GM12878 (cell line): ENCODE measurements around the gene SEM1. TPM values are rescaled to one million over a fixed set of nuclear protein-coding genes. Genes with fewer than 3 reads are reported as not detected.
"Not testable (repeated sequence)": the region's sequence is repeated elsewhere in the genome, so short reads cannot be mapped to it uniquely, and the experiment has no call there.

Experiments
- ATAC-seq: fragments of 200-7000 bp; cut with Tn5 transposase; 3 replicates; pipeline ENCODE4 v1.9.1; 2020; ENCODE audit warnings: mild to moderate bottlenecking, moderate library complexity
- BruUV-seq: library from RNA; stranded (reverse); fragments of 400-500 nt; replicated peaks from 2 replicates; lab custom pipeline; 2021; lab: Mats Ljungman, UMichigan
- CTCF ChIA-PET: fragments of 300-600 bp; sonication (Branson Sonifier 250); formaldehyde crosslinking; extraction: SDS; loops from one replicate; lab custom pipeline; 2021; ENCODE audit warnings: inconsistent platforms; lab: Yijun Ruan, JAX
- POLR2A ChIA-PET: fragments of 350-600 bp; formaldehyde crosslinking; extraction: SDS; loops from one replicate; lab custom pipeline; 2021; ENCODE audit warnings: inconsistent platforms; lab: Charles Lee
- RAD21 ChIA-PET: fragments of 300-600 bp; sonication (Branson Sonifier 250); formaldehyde crosslinking; loops from one replicate; lab custom pipeline; 2023; ENCODE audit warnings: antibody characterized with exemption; ENCODE audit not compliant: unreplicated experiment; lab: Charles Lee
- SMC1A ChIA-PET: fragments of 300-600 bp; sonication (Branson Sonifier 250); formaldehyde crosslinking; loops from one replicate; lab custom pipeline; 2023; ENCODE audit not compliant: unreplicated experiment, uncharacterized antibody; lab: Charles Lee
- DNase-seq: peaks from one replicate; pipeline ENCODE4 v3.0.0-alpha.2; 2011; ENCODE audit warnings: low read depth, low spot score
- FAIRE-seq: peaks from 3 replicates; lab custom pipeline; 2011; peaks lifted over from hg19 to GRCh38; lab: Jason Lieb, UNC
- H2AFZ ChIP-seq: 2 replicates; pipeline ENCODE4 v1.6.0; 2011; ENCODE audit warnings: low read depth, low read length, control low read depth; ENCODE audit not compliant: control insufficient read depth
- H3K27ac ChIP-seq: 2 replicates; pipeline ENCODE4 v1.5.1; 2011; ENCODE audit warnings: control low read depth; ENCODE audit not compliant: control insufficient read depth, insufficient read depth
- H3K27me3 ChIP-seq, 2 experiments: replicated peaks in 1 of 2; 2 replicates each; pipeline versions ENCODE4 v1.6.0 to v1.6.1; 2011; ENCODE audit warnings: low read length in 1 of 2; ENCODE audit not compliant: control insufficient read depth in 2 of 2, insufficient read depth in 2 of 2
- H3K36me3 ChIP-seq, 2 experiments: 2 replicates each; pipeline ENCODE4 v1.5.1; 2011; ENCODE audit warnings: low read length in 1 of 2; ENCODE audit not compliant: control insufficient read depth in 2 of 2, insufficient read depth in 2 of 2
- H3K4me1 ChIP-seq: 2 replicates; pipeline ENCODE4 v1.6.1; 2011; ENCODE audit warnings: mild to moderate bottlenecking, low read length, moderate library complexity, mixed read lengths; ENCODE audit not compliant: control insufficient read depth, insufficient read depth
- H3K4me2 ChIP-seq: 2 replicates; pipeline ENCODE4 v1.6.0; 2011; ENCODE audit warnings: control low read depth; ENCODE audit not compliant: control insufficient read depth, insufficient read depth
- H3K4me3 ChIP-seq: fragments of 200-600 bp; sonication (generic); 2 replicates; pipeline ENCODE4 v1.5.1; 2016
- H3K79me2 ChIP-seq: 2 replicates; pipeline ENCODE4 v1.6.0; 2011; ENCODE audit warnings: low read length; ENCODE audit not compliant: control insufficient read depth, insufficient read depth
- H3K9ac ChIP-seq: 2 replicates; pipeline ENCODE4 v1.8.0; 2011; ENCODE audit warnings: low read length, control low read depth, mixed read lengths; ENCODE audit not compliant: control insufficient read depth, insufficient read depth
- H3K9me3 ChIP-seq: replicated peaks from 3 replicates; pipeline ENCODE4 v1.5.1; 2011; ENCODE audit warnings: mild to moderate bottlenecking, low read length; ENCODE audit not compliant: control insufficient read depth, insufficient read depth
- H4K20me1 ChIP-seq: 2 replicates; pipeline ENCODE4 v1.6.0; 2011; ENCODE audit not compliant: control insufficient read depth, insufficient read depth
- E2F8 ChIP-seq: fragments of 450-650 bp; IDR thresholded peaks from 2 replicates; pipeline ENCODE4 v1.6.1; 2018; ENCODE audit warnings: mild to moderate bottlenecking, low read depth, moderate library complexity; ENCODE audit not compliant: partially characterized antibody
- ETV6 ChIP-seq, 2 experiments: fragments of 450-650 bp in 1 of 2; IDR thresholded peaks in 1 of 2; conservative IDR thresholded peaks in 1 of 2; 2 replicates each; pipeline ENCODE4 v1.6.1; 2014; ENCODE audit warnings: antibody characterized with exemption in 1 of 2, borderline replicate concordance in 1 of 2, low read depth in 1 of 2, mild to moderate bottlenecking in 1 of 2, moderate library complexity in 1 of 2
- RELA ChIP-seq: fragments of 450-650 bp; IDR thresholded peaks from 2 replicates; pipeline ENCODE4 v1.8.0; 2014; ENCODE audit warnings: borderline replicate concordance; ENCODE audit not compliant: partially characterized antibody
- WGBS: methylation state at CpG from one replicate; pipeline ENCODE4 v1.1.6; 2016; ENCODE audit warnings: low lambda C conversion rate; ENCODE audit not compliant: insufficient replicate concordance, insufficient coverage; ENCODE audit errors: missing lambda C conversion rate; 5-methylcytosine and 5-hydroxymethylcytosine counted together
- in situ Hi-C: fragments of 300-500 bp; cut with MboI; formaldehyde crosslinking; loops from 9 replicates; pipeline ENCODE4 v1.14.3; 2018; ENCODE audit warnings: mixed read lengths
- intact Hi-C: fragments of 100-400 bp; cut with micrococcal nuclease; formaldehyde crosslinking; loops from one replicate; pipeline ENCODE4 v1.14.2; 2022; ENCODE audit not compliant: unreplicated experiment
- polyA plus RNA-seq, 11 experiments: library from polyadenylated mRNA; depleted of rRNA in 4 of 11; unstranded in 6 of 11; stranded (reverse) in 5 of 11; fragments of >200 nt; fragmentation: Nextera tagmentation in 4 of 11; fragmentation: Illumina TruSeq in 1 of 11; extraction: Ambion mirVana in 4 of 11; extraction: Trizol in 1 of 11; gene quantifications; 1 replicate in 1 of 11; 2 replicates in 10 of 11; pipeline versions ENCODE4 v1.2.1 to v1.2.3, GENCODE V29; 2011 to 2016; ENCODE audit warnings: inconsistent platforms in 2 of 11, missing spikeins in 2 of 11, low read depth in 1 of 11
- total RNA-seq, 4 experiments: library from RNA; depleted of rRNA in 3 of 4; stranded (reverse); fragments of >200 nt in 3 of 4; fragmentation: Illumina TruSeq in 1 of 4; extraction: Trizol in 1 of 4; gene quantifications; 2 replicates each; pipeline versions ENCODE4 v1.2.1 to v1.2.3, GENCODE V29; 2013 to 2021
- TF ChIP-seq, protein P1 (sequence below): fragments of 450-650 bp; IDR thresholded peaks from 2 replicates; pipeline ENCODE4 v1.6.1; 2017; ENCODE audit warnings: antibody characterized with exemption, mild to moderate bottlenecking, moderate library complexity

Gene SEM1
- total and polyA plus RNA-seq, 10 of the 15 experiments (the other 5 are each of a cell fraction or from before 2014, with no cell fraction given) = 44.6 to 606 (median 356) TPM

DNA sequence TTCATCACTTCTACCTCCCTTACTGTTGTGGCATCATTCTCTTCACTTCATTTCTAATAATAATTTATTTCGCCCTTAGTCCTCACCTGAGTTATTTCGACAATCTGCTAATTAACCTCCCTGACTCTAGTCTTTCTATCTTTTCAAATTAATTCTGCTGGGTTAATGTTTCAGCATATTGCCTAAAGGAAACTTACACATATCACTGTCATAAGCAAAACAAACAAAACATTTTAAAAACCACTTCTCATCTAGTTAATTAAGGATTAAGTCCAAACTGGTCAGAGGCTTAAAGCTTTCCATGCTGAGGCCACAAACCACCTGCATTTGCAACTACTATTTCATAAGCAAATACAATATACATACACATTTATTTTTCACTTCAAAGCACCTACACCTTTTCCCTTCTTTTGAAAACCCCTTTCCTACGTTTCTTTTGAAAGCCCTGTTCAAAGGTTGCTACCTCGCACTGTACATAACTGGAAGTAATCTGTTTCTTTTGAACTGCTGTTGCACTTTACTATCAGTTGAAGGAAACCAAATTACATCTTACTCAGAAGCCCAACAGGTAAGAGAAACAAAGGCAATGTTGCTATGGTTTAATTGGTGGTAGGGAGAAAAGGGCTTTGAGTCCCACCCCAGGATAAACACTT is 10.3 kb downstream of the SEM1 start (continued):
- TF ChIP-seq E2F8 = no peak
- TF ChIP-seq, protein P1, sequence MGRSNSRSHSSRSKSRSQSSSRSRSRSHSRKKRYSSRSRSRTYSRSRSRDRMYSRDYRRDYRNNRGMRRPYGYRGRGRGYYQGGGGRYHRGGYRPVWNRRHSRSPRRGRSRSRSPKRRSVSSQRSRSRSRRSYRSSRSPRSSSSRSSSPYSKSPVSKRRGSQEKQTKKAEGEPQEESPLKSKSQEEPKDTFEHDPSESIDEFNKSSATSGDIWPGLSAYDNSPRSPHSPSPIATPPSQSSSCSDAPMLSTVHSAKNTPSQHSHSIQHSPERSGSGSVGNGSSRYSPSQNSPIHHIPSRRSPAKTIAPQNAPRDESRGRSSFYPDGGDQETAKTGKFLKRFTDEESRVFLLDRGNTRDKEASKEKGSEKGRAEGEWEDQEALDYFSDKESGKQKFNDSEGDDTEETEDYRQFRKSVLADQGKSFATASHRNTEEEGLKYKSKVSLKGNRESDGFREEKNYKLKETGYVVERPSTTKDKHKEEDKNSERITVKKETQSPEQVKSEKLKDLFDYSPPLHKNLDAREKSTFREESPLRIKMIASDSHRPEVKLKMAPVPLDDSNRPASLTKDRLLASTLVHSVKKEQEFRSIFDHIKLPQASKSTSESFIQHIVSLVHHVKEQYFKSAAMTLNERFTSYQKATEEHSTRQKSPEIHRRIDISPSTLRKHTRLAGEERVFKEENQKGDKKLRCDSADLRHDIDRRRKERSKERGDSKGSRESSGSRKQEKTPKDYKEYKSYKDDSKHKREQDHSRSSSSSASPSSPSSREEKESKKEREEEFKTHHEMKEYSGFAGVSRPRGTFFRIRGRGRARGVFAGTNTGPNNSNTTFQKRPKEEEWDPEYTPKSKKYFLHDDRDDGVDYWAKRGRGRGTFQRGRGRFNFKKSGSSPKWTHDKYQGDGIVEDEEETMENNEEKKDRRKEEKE = no peak
- TF ChIP-seq ETV6 (conservative IDR thresholded peaks at IDR 0.05 in 1 of 2, IDR thresholded peaks at IDR 0.05 in 1 of 2; ENCODE audit: borderline replicate concordance in 1 of 2, low read depth in 1 of 2) = no peak
- no peak for TF ChIP-seq RELA

GRCh38 chr7:96698449-96698848 is 11.2 kb downstream of the SEM1 start:
- H3K36me3 ChIP-seq, H2AFZ ChIP-seq, H3K27ac ChIP-seq, H3K9me3 ChIP-seq, intact Hi-C loops, H3K27me3 ChIP-seq, CTCF ChIA-PET, H3K9ac ChIP-seq, H4K20me1 ChIP-seq, H3K4me1 ChIP-seq, POLR2A ChIA-PET, FAIRE-seq, SMC1A ChIA-PET, DNase-seq, H3K4me2 ChIP-seq, H3K4me3 ChIP-seq, in situ Hi-C loops, RAD21 ChIA-PET, ATAC-seq, BruUV-seq: not testable (repeated sequence)
- 92% methylated on average over 7 of the region's 7 CpGs for WGBS
- peaks cover 35% of the 10 kb centered on the region for H3K79me2 ChIP-seq
